Ramos (cell line): ENCODE results near the gene SLX4IP.
"Not testable (repeated sequence)": the region's sequence is repeated elsewhere in the genome, so short reads cannot be mapped to it uniquely, and the experiment has no call there.

Experiments
- in situ Hi-C: fragments of 300-500 bp; cut with MboI; formaldehyde crosslinking; loops from one replicate; pipeline ENCODE4 v1.14.3; 2022; ENCODE audit warnings: low sequenced_read_pairs; ENCODE audit not compliant: unreplicated experiment

SLX4IP gene

DNA sequence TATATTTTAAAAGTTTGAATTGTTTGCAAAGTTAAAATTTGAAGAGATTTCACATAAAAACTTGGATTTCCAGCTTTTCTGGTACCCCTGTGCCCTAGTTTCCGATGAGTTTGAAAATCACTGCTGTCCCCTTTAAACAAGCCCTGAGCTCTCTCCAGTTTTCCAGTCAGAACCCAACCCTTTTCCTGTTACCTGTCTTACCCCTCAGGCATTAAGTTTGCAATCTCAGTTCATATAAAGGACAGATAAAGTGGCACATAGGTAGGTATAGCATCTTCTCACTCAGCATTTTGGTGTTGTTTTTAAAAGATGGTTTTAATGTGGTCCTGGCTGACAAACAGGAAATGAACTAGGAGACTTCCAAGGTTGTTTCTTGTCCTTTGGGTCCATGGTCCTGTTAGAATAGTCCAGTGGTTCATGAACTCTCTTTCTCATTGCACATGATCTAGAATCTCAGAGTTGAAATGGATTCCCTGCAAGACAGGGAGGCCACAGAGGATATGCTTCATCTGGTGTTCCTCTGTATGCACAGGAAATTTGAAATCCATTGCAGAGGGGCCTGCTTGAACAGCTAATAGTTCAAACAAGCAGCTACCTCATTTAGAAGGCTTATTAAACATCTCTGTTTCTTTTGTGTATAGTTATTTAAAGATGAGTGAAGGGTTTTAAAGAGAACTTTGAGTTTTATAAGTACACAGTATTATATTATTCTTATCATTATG lies 156.0 kb downstream of the SLX4IP start:
- in situ Hi-C loops = no loop called here

DNA sequence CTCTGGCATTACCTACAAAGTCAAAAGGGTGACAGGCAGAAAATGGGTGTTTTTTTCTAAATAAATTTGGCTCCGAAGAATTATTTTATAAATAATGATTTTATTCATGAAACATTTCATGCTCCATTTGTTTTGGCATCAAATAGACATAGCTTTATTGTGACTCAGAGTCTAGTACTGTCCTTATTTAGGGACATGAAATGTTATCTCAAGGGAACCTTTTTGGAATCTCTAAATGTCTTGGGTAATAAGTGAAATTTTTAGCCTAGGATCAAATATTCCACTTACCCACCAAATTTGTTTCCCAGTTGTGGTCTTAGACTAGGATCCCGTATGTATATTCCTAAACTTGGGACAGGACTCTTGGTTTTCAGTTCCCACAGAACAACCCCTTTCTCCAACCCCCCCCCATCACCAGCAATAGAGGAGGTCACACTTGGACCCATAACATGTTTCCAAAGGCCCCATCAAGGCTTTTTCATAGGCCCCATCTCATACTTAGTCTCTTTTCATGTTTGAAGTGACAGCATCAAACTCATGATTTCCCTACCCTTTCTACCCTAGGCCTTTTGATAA lies 156.9 kb downstream of the SLX4IP start:
- in situ Hi-C loops = no loop called here

DNA sequence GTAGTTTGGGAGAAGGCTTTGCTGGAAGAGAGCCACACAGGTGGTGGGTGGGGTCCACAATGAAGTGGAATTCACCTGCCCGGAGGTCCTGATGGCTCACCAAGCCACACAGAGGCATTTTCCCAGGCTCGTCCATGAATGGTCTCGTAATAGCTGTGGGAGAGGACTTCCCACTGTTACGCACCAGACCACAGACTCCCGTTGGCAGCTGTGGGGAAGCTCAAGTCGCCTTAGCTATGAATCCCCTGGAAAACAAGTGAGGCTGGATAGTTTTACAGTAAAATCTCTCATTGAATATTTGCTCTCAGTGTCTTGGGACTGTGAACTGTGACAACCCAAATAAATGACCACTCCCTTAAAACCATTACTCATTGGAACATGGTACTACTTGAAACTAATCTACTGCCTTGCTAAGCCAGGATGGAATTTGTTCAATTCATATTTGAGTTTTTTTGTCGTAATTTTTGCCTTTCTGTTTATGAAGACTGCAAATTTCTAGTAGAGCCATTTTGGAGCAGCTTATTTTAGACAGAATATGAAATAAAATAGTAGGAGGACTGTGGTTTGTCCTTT lies 159.3 kb downstream of the SLX4IP start:
- in situ Hi-C loops = no loop called here

DNA sequence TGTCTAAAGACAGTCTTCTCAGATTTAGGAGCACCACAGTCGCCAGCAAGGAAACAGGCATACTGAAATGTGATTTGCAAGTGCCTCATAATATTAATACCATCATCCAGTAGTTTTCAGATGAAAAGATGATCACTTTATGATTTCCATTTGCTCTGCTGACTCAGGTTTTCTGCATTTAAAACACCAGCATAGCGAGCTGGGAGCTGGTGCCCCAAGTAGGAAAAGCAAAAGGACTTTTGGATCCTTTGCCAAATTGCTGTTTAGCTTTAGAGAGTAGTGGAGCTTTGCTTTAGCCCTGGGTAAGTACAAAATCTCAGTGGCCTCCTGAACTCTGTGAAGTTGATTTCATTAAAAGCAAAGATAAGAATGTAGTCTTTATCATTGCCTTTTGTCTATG lies 160.2 kb downstream of the SLX4IP start:
- in situ Hi-C loops = no loop called here

DNA sequence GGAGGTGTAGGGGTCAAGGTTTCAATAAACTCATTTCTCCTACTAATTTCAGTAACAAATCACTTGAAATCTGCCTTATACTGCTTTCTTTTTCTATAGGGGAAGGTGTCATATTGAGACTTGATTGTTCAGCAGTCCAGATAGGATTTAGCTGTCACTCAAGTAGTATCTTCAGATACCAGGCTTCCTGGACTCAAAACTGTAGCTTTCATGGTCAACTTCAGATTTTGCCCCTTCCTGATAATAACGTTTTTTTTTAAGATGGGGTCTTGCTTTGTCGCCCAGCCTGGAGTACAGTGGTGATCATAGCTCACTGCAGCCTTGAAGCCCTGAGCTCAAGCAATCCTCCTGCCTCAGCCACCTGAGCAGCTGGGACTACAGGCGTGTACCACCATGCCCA lies 160.9 kb downstream of the SLX4IP start:
- in situ Hi-C loops = no loop called here

DNA sequence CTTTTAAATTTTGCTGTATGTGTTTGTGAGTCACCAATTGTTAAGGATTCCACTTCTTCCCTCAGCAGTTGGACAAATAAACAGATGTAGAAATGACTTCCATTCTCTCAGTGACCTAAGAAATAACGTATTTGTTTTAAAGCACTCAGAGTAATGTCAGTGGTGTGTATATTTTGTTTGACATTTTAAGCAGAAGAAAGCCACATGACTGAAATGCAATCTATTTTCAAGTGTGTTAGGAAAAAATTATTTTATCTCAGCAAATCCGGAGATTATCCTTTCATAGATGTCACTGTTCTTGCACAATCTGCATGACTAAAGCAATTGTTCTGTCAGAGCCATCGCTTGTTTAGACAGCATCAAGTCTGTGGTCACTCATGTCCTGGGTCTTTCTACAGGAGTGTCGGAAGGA lies 161.6 kb downstream of the SLX4IP start:
- in situ Hi-C loops = no loop called here

DNA sequence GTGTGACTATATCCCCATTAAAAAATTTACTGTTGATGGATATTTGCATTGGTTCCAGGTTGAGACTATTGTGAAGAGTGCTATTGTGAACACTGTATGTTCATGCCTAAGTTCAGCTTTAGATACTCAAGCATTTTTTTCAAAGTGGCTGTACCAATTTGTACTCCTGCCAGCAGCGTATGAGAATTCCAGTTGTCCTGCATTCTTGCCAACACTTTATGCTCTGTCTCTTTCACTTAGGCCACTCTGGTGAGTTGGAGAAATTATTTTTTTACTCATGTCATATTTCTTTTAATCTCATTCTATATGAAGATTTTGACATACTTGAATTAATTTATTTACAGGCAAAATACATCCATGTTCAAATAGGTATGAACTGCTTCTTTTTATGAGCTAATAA lies 162.5 kb downstream of the SLX4IP start:
- in situ Hi-C loops = no loop called here

DNA sequence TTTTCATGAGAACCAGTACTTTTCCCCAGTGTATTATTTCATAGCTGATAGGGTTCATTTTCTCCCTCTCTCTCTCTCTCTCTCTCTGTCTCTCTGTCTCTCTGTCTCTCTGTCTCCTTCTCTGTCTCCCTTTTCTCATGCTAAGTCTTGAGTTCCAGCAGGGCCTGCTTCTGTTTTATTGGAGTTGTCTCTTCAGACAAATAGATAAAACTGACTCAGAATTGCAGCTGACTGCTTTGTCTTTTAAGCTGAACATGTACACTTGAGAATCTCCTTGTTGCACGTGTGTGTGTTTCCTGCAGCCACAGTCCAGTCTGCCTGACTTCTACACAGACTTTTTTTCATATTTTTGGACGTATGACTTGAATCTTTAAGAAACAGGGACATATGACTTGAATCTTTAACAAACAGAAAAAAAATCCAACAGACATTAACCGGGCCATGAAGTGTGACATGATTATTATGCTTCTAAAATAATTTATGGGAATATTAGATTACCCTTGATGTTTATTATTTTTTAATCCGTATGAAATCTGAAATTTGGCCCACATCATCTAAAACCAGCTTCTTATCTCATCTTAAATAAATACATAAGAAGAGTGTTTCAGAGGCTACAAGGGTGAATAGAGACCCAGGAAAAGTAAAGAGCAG lies 167.2 kb downstream of the SLX4IP start:
- in situ Hi-C loops = no loop called here

DNA sequence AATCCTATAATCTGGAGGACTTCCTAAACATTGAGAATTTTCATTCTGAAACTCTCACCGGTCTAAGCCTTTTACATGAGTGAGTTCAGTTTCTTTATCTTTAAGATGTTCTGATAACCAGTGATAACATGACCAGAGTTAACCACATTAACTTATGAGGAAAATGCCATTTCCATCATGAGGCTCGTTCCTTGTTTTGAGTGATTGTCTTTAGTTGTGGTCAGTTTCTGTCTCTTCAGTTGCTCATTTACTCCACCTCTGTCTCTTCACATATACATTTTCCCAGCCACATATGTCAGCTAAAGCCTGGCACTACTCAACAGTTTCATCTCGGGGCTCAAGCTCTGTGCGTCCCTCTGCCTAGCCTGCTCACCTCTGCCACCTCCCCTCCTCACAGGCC lies 168.3 kb downstream of the SLX4IP start:
- in situ Hi-C loops = no loop called here

DNA sequence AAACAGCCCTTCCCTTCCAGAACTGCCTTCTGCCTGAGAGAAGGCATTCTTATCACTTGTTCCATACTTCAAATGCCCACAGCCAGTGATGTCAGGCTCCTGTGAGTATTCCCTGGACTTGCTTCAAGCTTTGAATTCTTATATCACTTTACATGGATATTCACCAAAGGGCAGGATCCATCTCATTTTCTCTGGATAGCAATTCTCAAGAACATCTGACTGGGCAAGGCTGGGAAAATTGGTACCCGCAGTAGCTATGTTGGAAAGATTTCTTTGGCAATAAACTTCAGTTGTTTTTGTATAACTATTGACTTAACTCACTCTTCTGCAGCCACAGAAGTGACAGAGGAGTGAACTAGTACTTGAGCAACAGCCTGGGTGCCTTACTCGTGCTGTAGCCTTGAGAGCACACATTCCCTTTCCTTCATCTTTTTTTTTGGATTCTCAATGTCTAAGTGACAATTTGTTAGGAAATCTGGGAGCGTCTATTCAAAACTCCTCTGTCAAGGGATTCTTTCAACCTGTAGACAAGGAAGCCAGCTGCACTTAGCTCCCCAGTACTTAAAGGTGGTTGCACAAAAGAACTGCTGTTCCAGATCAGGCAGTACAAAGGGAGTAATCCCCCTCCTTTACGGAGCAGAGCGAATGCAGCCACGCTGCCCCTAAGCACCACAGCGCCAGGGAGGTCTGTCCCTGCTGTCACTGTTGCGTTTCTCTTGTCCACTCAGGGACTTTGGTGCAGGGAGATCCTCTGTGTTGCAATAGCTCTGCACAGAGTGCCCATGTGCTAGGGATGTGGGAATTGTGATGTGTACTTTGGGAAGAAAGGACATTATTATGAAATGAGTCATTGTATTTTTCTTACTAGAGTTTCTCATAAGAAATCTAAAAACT lies 169.1 kb downstream of the SLX4IP start:
- in situ Hi-C loops = no loop called here

DNA sequence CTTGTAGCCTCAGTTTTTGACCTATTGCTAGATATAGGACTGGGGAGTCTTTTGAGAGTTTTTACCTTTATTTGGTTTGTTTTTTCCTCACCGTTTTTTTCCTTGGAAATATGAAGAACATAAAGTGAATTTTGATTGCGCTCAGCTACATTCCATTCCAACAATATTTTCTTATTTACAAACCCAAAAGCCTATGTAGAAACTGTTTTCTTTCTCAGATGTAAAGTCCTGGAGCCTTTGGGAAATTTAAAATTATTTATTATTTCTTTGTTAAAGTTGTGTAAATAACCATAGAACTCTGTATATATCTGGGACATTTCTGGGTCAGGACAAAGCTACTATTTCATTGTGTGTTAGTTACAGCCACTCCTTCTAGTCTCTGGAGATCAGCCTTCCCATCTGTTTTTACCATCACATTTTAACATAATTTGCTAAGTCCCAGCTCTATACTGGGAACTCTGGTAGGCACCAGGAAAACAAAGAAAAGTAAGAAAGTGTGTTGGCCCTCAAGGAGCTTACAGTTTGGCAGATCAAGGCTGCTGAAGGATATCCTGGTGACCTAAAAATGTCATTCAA lies 169.8 kb downstream of the SLX4IP start:
- in situ Hi-C loops = no loop called here

DNA sequence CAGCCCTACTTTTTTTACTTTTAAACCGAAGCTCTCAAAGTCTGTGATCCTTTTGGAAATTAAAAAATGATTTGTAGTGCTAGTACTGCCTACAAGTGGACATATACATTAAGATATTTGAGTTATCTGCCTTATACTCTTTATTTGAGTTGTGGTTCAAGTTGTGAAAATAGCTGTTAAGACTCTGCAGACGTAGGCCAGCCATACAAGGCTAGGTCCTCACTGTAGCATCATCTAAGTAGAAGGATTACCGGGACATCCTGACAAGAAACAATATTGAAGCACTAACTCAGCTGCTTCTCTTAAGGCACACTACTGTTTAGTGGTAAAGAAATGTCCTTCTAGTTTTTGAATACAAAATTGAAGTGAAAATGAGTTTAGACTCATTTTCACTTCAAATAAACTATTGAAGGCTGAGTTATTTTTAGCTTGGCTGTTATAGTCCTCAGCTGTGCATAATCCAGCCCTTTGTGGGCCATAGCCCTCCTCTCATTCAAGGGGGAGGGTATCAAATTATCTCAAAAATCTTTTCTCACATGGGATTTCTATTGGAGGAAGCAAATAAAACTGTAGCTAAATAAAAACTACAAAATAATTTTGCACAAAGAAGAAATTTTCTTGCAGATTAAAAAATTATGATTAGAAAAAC lies 170.6 kb downstream of the SLX4IP start:
- in situ Hi-C loops = no loop called here

DNA sequence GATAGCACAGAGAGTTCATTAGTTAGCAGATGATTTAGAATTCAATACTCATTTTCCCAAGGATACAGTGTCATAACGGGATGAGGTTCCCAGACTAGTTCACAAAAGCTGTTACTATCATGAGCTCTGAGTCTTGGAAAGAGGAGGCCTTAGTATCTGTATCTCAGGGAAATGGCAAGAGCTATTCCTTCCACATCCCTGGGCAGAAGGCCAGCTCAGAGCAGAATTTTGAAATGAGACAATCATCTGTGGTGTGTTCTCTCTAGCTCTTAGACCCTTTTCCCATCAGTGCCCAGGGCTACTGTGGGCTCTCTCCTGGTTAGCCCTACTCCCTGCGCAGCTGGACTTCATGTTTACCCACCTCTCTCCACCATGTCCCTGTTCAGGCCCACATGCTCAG lies 174.2 kb downstream of the SLX4IP start:
- in situ Hi-C loops = no loop called here

DNA sequence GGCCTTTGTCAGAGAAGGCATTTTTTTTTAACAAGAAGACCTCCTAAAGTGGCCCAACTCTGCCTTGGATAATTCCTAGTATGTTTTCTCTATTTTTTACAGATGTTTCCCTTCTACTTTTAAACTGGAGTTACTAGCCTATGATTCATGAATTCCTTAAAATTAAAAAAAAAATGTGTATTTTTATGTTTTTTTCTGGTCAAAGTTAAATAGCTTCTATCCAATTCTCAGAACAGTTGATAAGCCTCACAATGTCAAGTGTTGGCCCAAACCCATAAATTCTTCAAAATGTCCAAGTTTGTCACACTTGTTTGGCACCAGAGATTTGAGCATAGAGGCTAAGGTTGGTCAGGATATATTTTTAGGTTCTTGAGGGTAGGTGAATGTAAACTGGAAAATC lies 174.7 kb downstream of the SLX4IP start:
- in situ Hi-C loops = no loop called here

DNA sequence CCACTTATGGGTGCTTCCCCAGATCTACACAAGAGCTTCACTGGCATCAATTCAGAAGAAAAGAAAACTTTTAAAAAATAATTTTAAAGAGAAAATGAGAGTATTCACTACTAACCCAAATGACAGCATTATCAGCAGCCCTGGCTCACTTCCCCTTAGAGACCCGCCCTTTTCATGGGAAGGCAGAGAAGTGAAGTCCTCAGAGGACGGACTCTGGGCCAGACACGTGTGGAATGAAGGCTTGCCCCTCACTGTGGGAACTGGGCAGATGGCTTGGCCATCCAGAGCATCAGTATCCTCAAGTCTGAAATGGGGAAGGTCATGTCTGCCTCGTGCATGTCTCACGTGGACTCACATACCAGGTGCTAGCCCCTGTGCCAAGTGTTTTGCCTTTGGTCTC lies 175.1 kb downstream of the SLX4IP start:
- in situ Hi-C loops = no loop called here

DNA sequence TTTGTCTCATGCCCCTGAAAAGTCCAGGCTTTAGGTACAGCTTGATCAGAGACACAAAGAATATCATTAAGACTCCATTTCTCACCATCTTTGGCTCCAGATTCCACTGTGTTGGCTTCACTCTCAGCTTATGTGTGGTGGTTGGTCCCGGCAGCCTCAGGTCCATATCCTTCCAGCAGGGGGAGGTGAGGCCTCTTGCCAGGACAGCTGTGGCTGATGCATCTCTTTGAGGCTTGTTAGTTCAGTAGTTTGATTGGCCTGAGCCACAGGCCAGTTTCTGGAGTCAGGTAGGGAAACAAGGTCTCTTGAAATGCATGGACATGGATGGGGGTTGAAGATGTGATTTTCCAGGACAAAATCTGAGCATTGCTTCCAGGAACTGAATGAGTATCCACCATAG lies 176.3 kb downstream of the SLX4IP start:
- in situ Hi-C loops = no loop called here

DNA sequence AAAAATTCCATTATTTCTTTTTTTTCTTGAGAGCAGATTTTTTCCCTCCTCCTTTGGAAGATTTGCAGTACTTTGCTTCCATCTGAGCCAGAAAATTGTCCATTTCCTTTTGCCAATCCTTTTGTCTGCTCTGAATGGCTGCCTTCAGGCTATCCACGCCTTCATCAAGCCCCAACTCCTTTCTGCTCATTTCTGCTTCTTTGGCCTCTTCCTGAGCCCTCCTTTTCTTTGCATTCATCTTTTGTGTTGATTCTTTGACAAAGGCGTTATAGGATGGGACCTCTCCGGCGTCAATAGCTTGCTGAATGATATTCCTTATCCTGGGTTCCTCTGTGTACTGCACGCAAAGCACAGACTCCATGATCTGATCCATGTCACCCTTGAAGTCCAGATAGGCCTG lies 178.3 kb downstream of the SLX4IP start:
- in situ Hi-C loops = not testable (repeated sequence)

DNA sequence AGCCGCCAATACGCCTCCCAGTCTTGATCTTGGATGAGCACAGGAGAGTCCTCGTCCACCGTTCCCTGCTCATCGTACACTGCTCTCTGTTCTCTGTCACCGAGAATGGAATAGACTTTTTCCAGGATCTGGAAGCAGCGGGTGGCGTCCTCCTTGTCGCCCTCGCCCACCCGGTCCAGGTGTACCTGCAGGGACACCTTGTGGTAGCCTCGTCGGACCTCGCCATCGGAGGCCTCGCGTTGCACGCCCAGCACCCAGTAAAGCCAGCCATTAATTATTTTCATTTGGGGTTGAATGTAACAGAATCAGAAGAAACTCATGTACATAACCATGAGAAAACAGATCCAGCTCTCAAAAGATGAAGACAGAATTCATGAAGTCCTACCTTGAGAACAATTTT lies 178.8 kb downstream of the SLX4IP start:
- in situ Hi-C loops = no loop called here

DNA sequence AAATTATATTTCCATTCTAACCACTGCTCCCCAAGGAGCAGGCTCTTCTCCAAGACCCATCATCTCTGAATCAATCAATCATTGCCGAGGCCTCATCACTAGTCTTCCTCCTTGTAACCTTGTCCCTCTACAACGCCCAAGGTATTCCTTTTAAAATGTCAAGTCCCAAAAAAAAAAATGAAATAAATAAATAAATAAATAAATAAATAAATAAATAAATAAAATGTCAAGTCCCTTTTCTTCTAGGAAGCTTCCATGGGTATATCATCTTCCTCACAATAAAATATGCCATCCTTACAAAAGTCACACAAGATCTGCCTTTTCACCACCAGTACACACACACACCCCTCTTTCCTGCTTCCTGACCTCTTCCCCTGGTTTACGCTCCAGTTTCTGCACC lies 181.1 kb downstream of the SLX4IP start:
- in situ Hi-C loops = no loop called here
